Measurements from ENCODE around the gene THAP2.

The THAP2 gene

GRCh38 chr12:71721783-71722505, 57.8 kb downstream of the THAP2 start:
- H3K9me3 ChIP-seq (ENCODE audit: control insufficient read depth, low read length) = no peaks in the 10 kb centered on the region
- no peaks in the 10 kb centered on the region for H3K27me3 ChIP-seq (ENCODE audit: control insufficient read depth, insufficient read depth, low read length, poor library complexity, severe bottlenecking)
- no peaks in the 10 kb centered on the region for H3K4me1 ChIP-seq (ENCODE audit: control insufficient read depth, insufficient read depth, low read length)
- no peak overlapping the region for H3K4me3 ChIP-seq (ENCODE audit: insufficient read depth, low read depth, low read length)
- no peaks in the 10 kb centered on the region for H3K36me3 ChIP-seq (ENCODE audit: control insufficient read depth, insufficient read depth, low read length)
- 93% methylated on average over 4 of the region's 4 CpGs for WGBS, 2 experiments
- no peak overlapping the region for H3K27ac ChIP-seq (ENCODE audit: insufficient read depth, low read depth, low read length, poor library complexity, severe bottlenecking)

GRCh38 chr12:71725011-71725410, 60.9 kb downstream of the THAP2 start:
- H3K9me3 ChIP-seq (ENCODE audit: control insufficient read depth, low read length) = no peaks in the 10 kb centered on the region
- no peaks in the 10 kb centered on the region for H3K36me3 ChIP-seq (ENCODE audit: control insufficient read depth, insufficient read depth, low read length)
- H3K27me3 ChIP-seq (ENCODE audit: control insufficient read depth, insufficient read depth, low read length, poor library complexity, severe bottlenecking) = no peaks in the 10 kb centered on the region
- H3K4me1 ChIP-seq (ENCODE audit: control insufficient read depth, insufficient read depth, low read length) = no peaks in the 10 kb centered on the region
- WGBS, 2 experiments = 91% methylated on average over 3 of the region's 3 CpGs
- no peak overlapping the region for H3K27ac ChIP-seq (ENCODE audit: insufficient read depth, low read depth, low read length, poor library complexity, severe bottlenecking)
- no peak overlapping the region for H3K4me3 ChIP-seq (ENCODE audit: insufficient read depth, low read depth, low read length)

GRCh38 chr12:71726548-71726947, 62.4 kb downstream of the THAP2 start:
- no peaks in the 10 kb centered on the region for H3K36me3 ChIP-seq (ENCODE audit: control insufficient read depth, insufficient read depth, low read length)
- no peaks in the 10 kb centered on the region for H3K9me3 ChIP-seq (ENCODE audit: control insufficient read depth, low read length)
- H3K27me3 ChIP-seq (ENCODE audit: control insufficient read depth, insufficient read depth, low read length, poor library complexity, severe bottlenecking) = no peaks in the 10 kb centered on the region
- H3K4me3 ChIP-seq (ENCODE audit: insufficient read depth, low read depth, low read length) = no peak overlapping the region
- H3K27ac ChIP-seq (ENCODE audit: insufficient read depth, low read depth, low read length, poor library complexity, severe bottlenecking) = no peak overlapping the region
- no peaks in the 10 kb centered on the region for H3K4me1 ChIP-seq (ENCODE audit: control insufficient read depth, insufficient read depth, low read length)
- WGBS, 2 experiments = 92 to 93% methylated on average over 2 of the region's 2 CpGs

- 77 to 95% methylated on average over 1 to 4 of the region's 5 CpGs for WGBS, 2 experiments
- no peaks in the 10 kb centered on the region for H3K9me3 ChIP-seq (ENCODE audit: control insufficient read depth, low read length)
- no peaks in the 10 kb centered on the region for H3K36me3 ChIP-seq (ENCODE audit: control insufficient read depth, insufficient read depth, low read length)
- H3K4me3 ChIP-seq (ENCODE audit: insufficient read depth, low read depth, low read length) = no peak overlapping the region
- H3K27ac ChIP-seq (ENCODE audit: insufficient read depth, low read depth, low read length, poor library complexity, severe bottlenecking) = no peak overlapping the region
- H3K4me1 ChIP-seq (ENCODE audit: control insufficient read depth, insufficient read depth, low read length) = no peaks in the 10 kb centered on the region
- H3K27me3 ChIP-seq (ENCODE audit: control insufficient read depth, insufficient read depth, low read length, poor library complexity, severe bottlenecking) = no peaks in the 10 kb centered on the region
Measured at GRCh38 chr12:71727958-71728357, 63.9 kb downstream of the THAP2 start.
